PC-9 (cell line): ENCODE results near the gene CDH13.

Experiments
- CTCF ChIP-seq: fragments of 200-600 bp; sonication (generic); conservative IDR thresholded peaks from 2 replicates; pipeline ENCODE4 v1.6.1; 2017; ENCODE audit warnings: mixed run types, antibody characterized with exemption, mild to moderate bottlenecking, moderate library complexity
- EZH2 ChIP-seq: fragments of 200-600 bp; sonication (generic); IDR thresholded peaks from 2 replicates; pipeline ENCODE4 v1.8.0; 2017; ENCODE audit warnings: antibody characterized with exemption, low read depth

DNA sequence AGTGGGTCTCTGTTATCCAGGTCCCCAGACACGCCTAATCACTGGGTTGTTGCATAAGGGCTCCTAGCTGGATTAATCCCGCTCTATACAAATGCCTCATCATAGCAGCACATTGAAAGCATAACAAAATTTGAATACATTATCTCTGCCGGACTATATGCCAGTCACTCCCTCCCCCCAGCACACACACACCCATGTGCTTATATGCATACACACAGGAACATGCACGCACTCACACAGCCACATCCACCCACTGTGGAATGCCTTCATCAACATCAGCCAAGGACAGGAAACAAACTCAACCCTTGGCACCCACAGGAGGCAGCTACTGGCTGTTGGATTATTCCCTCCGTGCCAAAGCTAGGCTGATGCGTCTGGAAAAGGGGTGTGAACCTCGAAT, 3.5 kb upstream of the CDH13 start:
- no peak for TF ChIP-seq EZH2
- no peak for TF ChIP-seq CTCF
